OCI-LY1 (cell line): ENCODE measurements around the gene DRD1.
"Not testable (repeated sequence)": the region's sequence is repeated elsewhere in the genome, so short reads cannot be mapped to it uniquely, and the experiment has no call there.

Experiments used
- EZH2 ChIP-seq: fragments of 200-600 bp; sonication (generic), shearing (Covaris generic); IDR thresholded peaks from 2 replicates; pipeline ENCODE4 v1.8.0; 2017; ENCODE audit warnings: borderline replicate concordance, mixed run types, mild to moderate bottlenecking, antibody characterized with exemption, low read length, moderate library complexity, mixed read lengths
- TF ChIP-seq, protein P1 (sequence below): fragments of 200-600 bp; sonication (generic), shearing (Covaris generic); IDR thresholded peaks from 2 replicates; pipeline ENCODE4 v1.5.1; 2017; ENCODE audit warnings: mild to moderate bottlenecking, antibody characterized with exemption, low read length, moderate library complexity, mixed read lengths

DNA sequence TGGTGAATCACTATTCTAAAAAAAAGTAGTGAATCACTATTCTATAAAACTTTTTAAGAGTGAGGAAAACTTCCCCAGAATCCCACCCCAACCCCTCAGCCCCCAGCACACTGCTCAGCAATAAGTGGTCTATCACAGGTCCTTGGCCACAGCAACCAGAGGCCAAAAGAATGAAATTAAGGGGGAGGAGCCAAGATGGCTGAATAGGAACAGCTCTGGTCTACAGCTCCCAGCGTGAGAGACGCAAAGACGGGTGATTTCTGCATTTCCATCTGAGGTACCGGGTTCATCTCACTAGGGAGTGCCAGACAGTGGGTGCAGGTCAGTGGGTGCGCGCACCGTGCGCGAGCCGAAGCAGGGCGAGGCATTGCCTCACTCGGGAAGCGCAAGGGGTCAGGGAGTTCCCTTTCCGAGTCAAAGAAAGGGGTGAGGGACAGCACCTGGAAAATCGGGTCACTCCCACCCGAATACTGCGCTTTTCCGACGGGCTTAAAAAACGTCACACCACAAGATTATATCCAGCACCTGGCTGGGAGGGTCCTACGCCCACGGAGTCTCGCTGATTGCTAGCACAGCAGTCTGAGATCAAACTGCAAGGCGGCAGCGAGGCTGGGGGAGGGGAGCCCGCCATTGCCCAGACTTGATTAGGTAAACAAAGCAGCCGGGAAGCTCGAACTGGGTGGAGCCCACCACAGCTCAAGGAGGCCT, 46.2 kb downstream of the DRD1 start:
- TF ChIP-seq, protein P1, sequence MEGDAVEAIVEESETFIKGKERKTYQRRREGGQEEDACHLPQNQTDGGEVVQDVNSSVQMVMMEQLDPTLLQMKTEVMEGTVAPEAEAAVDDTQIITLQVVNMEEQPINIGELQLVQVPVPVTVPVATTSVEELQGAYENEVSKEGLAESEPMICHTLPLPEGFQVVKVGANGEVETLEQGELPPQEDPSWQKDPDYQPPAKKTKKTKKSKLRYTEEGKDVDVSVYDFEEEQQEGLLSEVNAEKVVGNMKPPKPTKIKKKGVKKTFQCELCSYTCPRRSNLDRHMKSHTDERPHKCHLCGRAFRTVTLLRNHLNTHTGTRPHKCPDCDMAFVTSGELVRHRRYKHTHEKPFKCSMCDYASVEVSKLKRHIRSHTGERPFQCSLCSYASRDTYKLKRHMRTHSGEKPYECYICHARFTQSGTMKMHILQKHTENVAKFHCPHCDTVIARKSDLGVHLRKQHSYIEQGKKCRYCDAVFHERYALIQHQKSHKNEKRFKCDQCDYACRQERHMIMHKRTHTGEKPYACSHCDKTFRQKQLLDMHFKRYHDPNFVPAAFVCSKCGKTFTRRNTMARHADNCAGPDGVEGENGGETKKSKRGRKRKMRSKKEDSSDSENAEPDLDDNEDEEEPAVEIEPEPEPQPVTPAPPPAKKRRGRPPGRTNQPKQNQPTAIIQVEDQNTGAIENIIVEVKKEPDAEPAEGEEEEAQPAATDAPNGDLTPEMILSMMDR, result not testable (repeated sequence)
- TF ChIP-seq EZH2, result not testable (repeated sequence)
